AG09319 (cell line): Measurements from ENCODE around the gene CRACR2B.

ENCODE experiments used
- DNase-seq: peaks from one replicate; pipeline ENCODE4 v3.0.0-alpha.2; 2010; ENCODE audit warnings: low read depth; ENCODE audit errors: extremely low read depth
- CTCF ChIP-seq: IDR thresholded peaks from 2 replicates; pipeline ENCODE4 v1.5.1; 2011; ENCODE audit warnings: low read depth, mild to moderate bottlenecking, inconsistent platforms, low read length, moderate library complexity

The CRACR2B gene

DNA sequence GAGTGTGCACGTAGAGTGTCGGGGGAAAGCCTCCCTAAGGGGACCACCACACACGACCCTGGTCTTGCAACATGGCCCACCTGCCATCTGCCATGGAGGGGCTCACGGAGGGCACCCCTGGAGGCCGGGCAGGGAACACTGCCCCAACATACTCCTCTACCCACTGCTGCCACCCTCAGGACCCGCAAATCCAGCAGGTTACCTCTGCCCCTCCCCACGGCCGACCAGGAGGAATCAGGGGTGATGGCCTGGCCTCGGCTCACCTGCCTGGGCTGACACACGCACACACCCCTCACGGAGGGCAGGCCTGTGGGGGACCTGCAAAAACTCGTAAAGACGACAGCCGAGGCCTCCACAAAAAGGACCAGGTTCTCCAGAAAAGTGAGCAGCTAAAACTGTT lies 52.7 kb downstream of the CRACR2B start:
- no peak for DNase-seq

More for the DNA sequence above, 52.7 kb downstream of the CRACR2B start:
- no peak for TF ChIP-seq CTCF
